GM23338 (cell line): ENCODE results near the gene HIVEP2. TPM values are rescaled to one million over a fixed set of nuclear protein-coding genes. Genes with fewer than 3 reads are reported as not detected.

ENCODE experiments used
- ATAC-seq: fragments of 200-7000 bp; cut with Tn5 transposase; 3 replicates; pipeline ENCODE4 v1.9.1; 2020
- DNase-seq: peaks from one replicate; pipeline ENCODE4 v3.0.0-alpha.2; 2015; ENCODE audit warnings: low spot score
- H2AFZ ChIP-seq: fragments of 200-600 bp; sonication (generic); 2 replicates; pipeline ENCODE4 v1.8.0; 2016; ENCODE audit warnings: antibody characterized with exemption, mild to moderate bottlenecking, moderate library complexity
- H3F3A ChIP-seq: fragments of 200-600 bp; sonication (generic); replicated peaks from 2 replicates; pipeline ENCODE4 v1.8.0; 2017; ENCODE audit warnings: antibody characterized with exemption, mixed run types, low read depth
- H3K27ac ChIP-seq: fragments of 200-600 bp; sonication (generic); 2 replicates; pipeline ENCODE4 v1.6.1; 2016; ENCODE audit warnings: low read depth
- H3K27me3 ChIP-seq: fragments of 200-600 bp; sonication (generic); 2 replicates; pipeline ENCODE4 v1.8.0; 2016; ENCODE audit warnings: mild to moderate bottlenecking, mixed run types, moderate library complexity; ENCODE audit not compliant: insufficient read depth
- H3K36me3 ChIP-seq: fragments of 200-600 bp; sonication (generic); 2 replicates; pipeline ENCODE4 v1.8.0; 2016; ENCODE audit warnings: mild to moderate bottlenecking; ENCODE audit not compliant: insufficient read depth
- H3K4me1 ChIP-seq: fragments of 200-600 bp; sonication (generic); 2 replicates; pipeline ENCODE4 v1.8.0; 2016; ENCODE audit warnings: mild to moderate bottlenecking, moderate library complexity; ENCODE audit not compliant: insufficient read depth
- H3K4me2 ChIP-seq: fragments of 200-600 bp; sonication (generic); 2 replicates; pipeline ENCODE4 v1.7.1; 2017; ENCODE audit warnings: mixed run types
- H3K4me3 ChIP-seq: fragments of 200-600 bp; sonication (generic); 2 replicates; pipeline ENCODE4 v1.6.1; 2016; ENCODE audit warnings: mixed run types
- H3K79me2 ChIP-seq: fragments of 200-600 bp; sonication (generic); replicated peaks from 2 replicates; pipeline ENCODE4 v1.8.0; 2017; ENCODE audit warnings: mild to moderate bottlenecking; ENCODE audit not compliant: insufficient read depth
- H3K9me2 ChIP-seq: fragments of 200-600 bp; sonication (generic); 2 replicates; pipeline ENCODE4 v1.8.0; 2017; ENCODE audit not compliant: insufficient read depth
- H4K20me1 ChIP-seq: fragments of 200-600 bp; sonication (generic); replicated peaks from 2 replicates; pipeline ENCODE4 v1.8.0; 2017; ENCODE audit warnings: mild to moderate bottlenecking; ENCODE audit not compliant: insufficient read depth
- H3K27ac Mint-ChIP-seq: 2 replicates; pipeline ENCODE4 v1.8.0; 2020; ENCODE audit warnings: inconsistent platforms, mild to moderate bottlenecking, moderate library complexity, mixed read lengths
- H3K27me3 Mint-ChIP-seq: 3 replicates; pipeline ENCODE4 v1.8.0; 2022; ENCODE audit warnings: low read depth, mild to moderate bottlenecking, moderate library complexity, mixed read lengths, inconsistent platforms; ENCODE audit not compliant: insufficient read depth, poor library complexity
- H3K36me3 Mint-ChIP-seq: 3 replicates; pipeline ENCODE4 v1.8.0; 2021; ENCODE audit warnings: low read depth, mild to moderate bottlenecking, inconsistent platforms, moderate library complexity, mixed read lengths
- H3K4me1 Mint-ChIP-seq: 3 replicates; pipeline ENCODE4 v1.8.0; 2020; ENCODE audit warnings: mild to moderate bottlenecking, inconsistent platforms, mixed read lengths
- H3K4me3 Mint-ChIP-seq: 3 replicates; pipeline ENCODE4 v1.8.0; 2021; ENCODE audit warnings: moderate library complexity, mild to moderate bottlenecking, inconsistent platforms, mixed read lengths
- H3K9me3 Mint-ChIP-seq: 3 replicates; pipeline ENCODE4 v1.8.0; 2020; ENCODE audit warnings: moderate library complexity, mild to moderate bottlenecking, inconsistent platforms, mixed read lengths
- CREB1 ChIP-seq: fragments of 250-450 bp; sonication (Bioruptor Pico); IDR thresholded peaks from 2 replicates; pipeline ENCODE4 v1.5.0; 2020; ENCODE audit warnings: low read depth, mild to moderate bottlenecking, moderate library complexity
- EZH2 ChIP-seq: fragments of 200-600 bp; sonication (generic); IDR thresholded peaks from one replicate; pipeline ENCODE4 v1.8.0; 2017; ENCODE audit warnings: antibody characterized with exemption, mild to moderate bottlenecking, low read depth; ENCODE audit not compliant: unreplicated experiment
- EZH2phosphoT487 ChIP-seq: fragments of 200-600 bp; sonication (generic); IDR thresholded peaks from one replicate; pipeline ENCODE4 v1.8.1; 2018; ENCODE audit warnings: antibody characterized with exemption; ENCODE audit not compliant: unreplicated experiment
- JUNB ChIP-seq: IDR thresholded peaks from one replicate; pipeline ENCODE4 v1.6.1; 2016; ENCODE audit warnings: antibody characterized with exemption; ENCODE audit not compliant: unreplicated experiment
- NANOG ChIP-seq: IDR thresholded peaks from 2 replicates; pipeline ENCODE4 v1.6.1; 2016; ENCODE audit warnings: antibody characterized with exemption, borderline replicate concordance
- POLR2AphosphoS5 ChIP-seq: IDR thresholded peaks from 2 replicates; pipeline ENCODE4 v1.6.1; 2016; ENCODE audit warnings: antibody characterized with exemption, low read depth
- STAT1 ChIP-seq: IDR thresholded peaks from one replicate; pipeline ENCODE4 v1.6.1; 2016; ENCODE audit warnings: antibody characterized with exemption; ENCODE audit not compliant: unreplicated experiment
- ZNF114 ChIP-seq: fragments of 250-450 bp; sonication (Bioruptor Pico); IDR thresholded peaks from 2 replicates; pipeline ENCODE4 v1.5.0; 2020; ENCODE audit warnings: mild to moderate bottlenecking, moderate library complexity
- ZNF331 ChIP-seq: fragments of 250-450 bp; sonication (Bioruptor Pico); IDR thresholded peaks from 2 replicates; pipeline ENCODE4 v1.5.0; 2020; ENCODE audit warnings: low read depth, mild to moderate bottlenecking, moderate library complexity
- polyA plus RNA-seq: library from polyadenylated mRNA; unstranded; fragments of >200 nt; fragmentation: Nextera tagmentation; extraction: Ambion mirVana; gene quantifications from 2 replicates; pipeline ENCODE4 v1.2.1, GENCODE V29; 2016
- total RNA-seq: library from RNA; depleted of rRNA; stranded (reverse); fragments of >200 nt; shearing (Covaris generic); gene quantifications from 2 replicates; pipeline ENCODE4 v1.2.3, GENCODE V29; 2014
- TF ChIP-seq, protein P1 (sequence below): IDR thresholded peaks from one replicate; pipeline ENCODE4 v1.6.1; 2018; ENCODE audit warnings: antibody characterized with exemption; ENCODE audit not compliant: unreplicated experiment
- TF ChIP-seq, protein P2 (sequence below), 2 experiments: fragments of 200-600 bp in 1 of 2; sonication (generic) in 1 of 2; conservative IDR thresholded peaks; 2 replicates each; pipeline versions ENCODE4 v1.5.1 to v1.6.1; 2016 to 2017; ENCODE audit warnings: antibody characterized with exemption in 2 of 2, low read depth in 2 of 2, mild to moderate bottlenecking in 2 of 2, moderate library complexity in 1 of 2
- TF ChIP-seq, protein P3 (sequence below): IDR thresholded peaks from 2 replicates; pipeline ENCODE4 v1.6.1; 2016; ENCODE audit warnings: antibody characterized with exemption
- TF ChIP-seq, protein P4 (sequence below): fragments of 250-450 bp; sonication (Bioruptor Pico); IDR thresholded peaks from 2 replicates; pipeline ENCODE4 v1.5.0; 2020; ENCODE audit warnings: mild to moderate bottlenecking, moderate library complexity

The HIVEP2 gene
- total and polyA plus RNA-seq, 2 experiments from 2014 or later, result 1.5 to 7.4 TPM

DNA sequence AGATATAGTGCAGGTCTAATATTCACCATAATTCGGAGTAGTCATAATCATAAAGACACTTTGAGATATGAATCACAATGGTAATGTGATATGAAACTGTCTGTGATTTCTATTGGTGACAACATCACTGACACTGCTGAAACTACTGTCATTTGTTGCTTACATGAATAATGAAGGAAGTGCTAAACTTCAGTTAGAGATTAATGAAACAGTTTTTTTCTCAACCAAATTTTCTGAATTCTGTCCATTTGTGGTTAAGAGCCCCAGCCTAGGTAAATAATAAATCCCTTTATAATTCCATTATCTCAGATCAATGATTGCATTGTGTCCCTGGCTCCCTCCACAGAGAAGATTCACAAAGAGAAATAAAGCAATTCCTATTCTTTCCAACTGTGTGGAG, 122.6 kb downstream of the HIVEP2 start:
- ATAC-seq, result no peak
- H3K36me3 ChIP-seq, result no peaks in the 10 kb centered on the region
- H3K27me3 ChIP-seq, result no peaks in the 10 kb centered on the region
- H3K27ac ChIP-seq, result no peak overlapping the region
- TF ChIP-seq, protein P1, sequence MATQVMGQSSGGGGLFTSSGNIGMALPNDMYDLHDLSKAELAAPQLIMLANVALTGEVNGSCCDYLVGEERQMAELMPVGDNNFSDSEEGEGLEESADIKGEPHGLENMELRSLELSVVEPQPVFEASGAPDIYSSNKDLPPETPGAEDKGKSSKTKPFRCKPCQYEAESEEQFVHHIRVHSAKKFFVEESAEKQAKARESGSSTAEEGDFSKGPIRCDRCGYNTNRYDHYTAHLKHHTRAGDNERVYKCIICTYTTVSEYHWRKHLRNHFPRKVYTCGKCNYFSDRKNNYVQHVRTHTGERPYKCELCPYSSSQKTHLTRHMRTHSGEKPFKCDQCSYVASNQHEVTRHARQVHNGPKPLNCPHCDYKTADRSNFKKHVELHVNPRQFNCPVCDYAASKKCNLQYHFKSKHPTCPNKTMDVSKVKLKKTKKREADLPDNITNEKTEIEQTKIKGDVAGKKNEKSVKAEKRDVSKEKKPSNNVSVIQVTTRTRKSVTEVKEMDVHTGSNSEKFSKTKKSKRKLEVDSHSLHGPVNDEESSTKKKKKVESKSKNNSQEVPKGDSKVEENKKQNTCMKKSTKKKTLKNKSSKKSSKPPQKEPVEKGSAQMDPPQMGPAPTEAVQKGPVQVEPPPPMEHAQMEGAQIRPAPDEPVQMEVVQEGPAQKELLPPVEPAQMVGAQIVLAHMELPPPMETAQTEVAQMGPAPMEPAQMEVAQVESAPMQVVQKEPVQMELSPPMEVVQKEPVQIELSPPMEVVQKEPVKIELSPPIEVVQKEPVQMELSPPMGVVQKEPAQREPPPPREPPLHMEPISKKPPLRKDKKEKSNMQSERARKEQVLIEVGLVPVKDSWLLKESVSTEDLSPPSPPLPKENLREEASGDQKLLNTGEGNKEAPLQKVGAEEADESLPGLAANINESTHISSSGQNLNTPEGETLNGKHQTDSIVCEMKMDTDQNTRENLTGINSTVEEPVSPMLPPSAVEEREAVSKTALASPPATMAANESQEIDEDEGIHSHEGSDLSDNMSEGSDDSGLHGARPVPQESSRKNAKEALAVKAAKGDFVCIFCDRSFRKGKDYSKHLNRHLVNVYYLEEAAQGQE, result no peak
- TF ChIP-seq, protein P2, sequence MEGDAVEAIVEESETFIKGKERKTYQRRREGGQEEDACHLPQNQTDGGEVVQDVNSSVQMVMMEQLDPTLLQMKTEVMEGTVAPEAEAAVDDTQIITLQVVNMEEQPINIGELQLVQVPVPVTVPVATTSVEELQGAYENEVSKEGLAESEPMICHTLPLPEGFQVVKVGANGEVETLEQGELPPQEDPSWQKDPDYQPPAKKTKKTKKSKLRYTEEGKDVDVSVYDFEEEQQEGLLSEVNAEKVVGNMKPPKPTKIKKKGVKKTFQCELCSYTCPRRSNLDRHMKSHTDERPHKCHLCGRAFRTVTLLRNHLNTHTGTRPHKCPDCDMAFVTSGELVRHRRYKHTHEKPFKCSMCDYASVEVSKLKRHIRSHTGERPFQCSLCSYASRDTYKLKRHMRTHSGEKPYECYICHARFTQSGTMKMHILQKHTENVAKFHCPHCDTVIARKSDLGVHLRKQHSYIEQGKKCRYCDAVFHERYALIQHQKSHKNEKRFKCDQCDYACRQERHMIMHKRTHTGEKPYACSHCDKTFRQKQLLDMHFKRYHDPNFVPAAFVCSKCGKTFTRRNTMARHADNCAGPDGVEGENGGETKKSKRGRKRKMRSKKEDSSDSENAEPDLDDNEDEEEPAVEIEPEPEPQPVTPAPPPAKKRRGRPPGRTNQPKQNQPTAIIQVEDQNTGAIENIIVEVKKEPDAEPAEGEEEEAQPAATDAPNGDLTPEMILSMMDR (conservative IDR thresholded peaks at IDR 0.05; ENCODE audit: low read depth in 2 of 2), result no peak
- no peak for TF ChIP-seq JUNB
- no peak for TF ChIP-seq NANOG
- no peak for TF ChIP-seq EZH2
- TF ChIP-seq CREB1, result no peak
- TF ChIP-seq, protein P3, sequence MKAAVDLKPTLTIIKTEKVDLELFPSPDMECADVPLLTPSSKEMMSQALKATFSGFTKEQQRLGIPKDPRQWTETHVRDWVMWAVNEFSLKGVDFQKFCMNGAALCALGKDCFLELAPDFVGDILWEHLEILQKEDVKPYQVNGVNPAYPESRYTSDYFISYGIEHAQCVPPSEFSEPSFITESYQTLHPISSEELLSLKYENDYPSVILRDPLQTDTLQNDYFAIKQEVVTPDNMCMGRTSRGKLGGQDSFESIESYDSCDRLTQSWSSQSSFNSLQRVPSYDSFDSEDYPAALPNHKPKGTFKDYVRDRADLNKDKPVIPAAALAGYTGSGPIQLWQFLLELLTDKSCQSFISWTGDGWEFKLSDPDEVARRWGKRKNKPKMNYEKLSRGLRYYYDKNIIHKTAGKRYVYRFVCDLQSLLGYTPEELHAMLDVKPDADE, result no peak
- TF ChIP-seq, protein P4, sequence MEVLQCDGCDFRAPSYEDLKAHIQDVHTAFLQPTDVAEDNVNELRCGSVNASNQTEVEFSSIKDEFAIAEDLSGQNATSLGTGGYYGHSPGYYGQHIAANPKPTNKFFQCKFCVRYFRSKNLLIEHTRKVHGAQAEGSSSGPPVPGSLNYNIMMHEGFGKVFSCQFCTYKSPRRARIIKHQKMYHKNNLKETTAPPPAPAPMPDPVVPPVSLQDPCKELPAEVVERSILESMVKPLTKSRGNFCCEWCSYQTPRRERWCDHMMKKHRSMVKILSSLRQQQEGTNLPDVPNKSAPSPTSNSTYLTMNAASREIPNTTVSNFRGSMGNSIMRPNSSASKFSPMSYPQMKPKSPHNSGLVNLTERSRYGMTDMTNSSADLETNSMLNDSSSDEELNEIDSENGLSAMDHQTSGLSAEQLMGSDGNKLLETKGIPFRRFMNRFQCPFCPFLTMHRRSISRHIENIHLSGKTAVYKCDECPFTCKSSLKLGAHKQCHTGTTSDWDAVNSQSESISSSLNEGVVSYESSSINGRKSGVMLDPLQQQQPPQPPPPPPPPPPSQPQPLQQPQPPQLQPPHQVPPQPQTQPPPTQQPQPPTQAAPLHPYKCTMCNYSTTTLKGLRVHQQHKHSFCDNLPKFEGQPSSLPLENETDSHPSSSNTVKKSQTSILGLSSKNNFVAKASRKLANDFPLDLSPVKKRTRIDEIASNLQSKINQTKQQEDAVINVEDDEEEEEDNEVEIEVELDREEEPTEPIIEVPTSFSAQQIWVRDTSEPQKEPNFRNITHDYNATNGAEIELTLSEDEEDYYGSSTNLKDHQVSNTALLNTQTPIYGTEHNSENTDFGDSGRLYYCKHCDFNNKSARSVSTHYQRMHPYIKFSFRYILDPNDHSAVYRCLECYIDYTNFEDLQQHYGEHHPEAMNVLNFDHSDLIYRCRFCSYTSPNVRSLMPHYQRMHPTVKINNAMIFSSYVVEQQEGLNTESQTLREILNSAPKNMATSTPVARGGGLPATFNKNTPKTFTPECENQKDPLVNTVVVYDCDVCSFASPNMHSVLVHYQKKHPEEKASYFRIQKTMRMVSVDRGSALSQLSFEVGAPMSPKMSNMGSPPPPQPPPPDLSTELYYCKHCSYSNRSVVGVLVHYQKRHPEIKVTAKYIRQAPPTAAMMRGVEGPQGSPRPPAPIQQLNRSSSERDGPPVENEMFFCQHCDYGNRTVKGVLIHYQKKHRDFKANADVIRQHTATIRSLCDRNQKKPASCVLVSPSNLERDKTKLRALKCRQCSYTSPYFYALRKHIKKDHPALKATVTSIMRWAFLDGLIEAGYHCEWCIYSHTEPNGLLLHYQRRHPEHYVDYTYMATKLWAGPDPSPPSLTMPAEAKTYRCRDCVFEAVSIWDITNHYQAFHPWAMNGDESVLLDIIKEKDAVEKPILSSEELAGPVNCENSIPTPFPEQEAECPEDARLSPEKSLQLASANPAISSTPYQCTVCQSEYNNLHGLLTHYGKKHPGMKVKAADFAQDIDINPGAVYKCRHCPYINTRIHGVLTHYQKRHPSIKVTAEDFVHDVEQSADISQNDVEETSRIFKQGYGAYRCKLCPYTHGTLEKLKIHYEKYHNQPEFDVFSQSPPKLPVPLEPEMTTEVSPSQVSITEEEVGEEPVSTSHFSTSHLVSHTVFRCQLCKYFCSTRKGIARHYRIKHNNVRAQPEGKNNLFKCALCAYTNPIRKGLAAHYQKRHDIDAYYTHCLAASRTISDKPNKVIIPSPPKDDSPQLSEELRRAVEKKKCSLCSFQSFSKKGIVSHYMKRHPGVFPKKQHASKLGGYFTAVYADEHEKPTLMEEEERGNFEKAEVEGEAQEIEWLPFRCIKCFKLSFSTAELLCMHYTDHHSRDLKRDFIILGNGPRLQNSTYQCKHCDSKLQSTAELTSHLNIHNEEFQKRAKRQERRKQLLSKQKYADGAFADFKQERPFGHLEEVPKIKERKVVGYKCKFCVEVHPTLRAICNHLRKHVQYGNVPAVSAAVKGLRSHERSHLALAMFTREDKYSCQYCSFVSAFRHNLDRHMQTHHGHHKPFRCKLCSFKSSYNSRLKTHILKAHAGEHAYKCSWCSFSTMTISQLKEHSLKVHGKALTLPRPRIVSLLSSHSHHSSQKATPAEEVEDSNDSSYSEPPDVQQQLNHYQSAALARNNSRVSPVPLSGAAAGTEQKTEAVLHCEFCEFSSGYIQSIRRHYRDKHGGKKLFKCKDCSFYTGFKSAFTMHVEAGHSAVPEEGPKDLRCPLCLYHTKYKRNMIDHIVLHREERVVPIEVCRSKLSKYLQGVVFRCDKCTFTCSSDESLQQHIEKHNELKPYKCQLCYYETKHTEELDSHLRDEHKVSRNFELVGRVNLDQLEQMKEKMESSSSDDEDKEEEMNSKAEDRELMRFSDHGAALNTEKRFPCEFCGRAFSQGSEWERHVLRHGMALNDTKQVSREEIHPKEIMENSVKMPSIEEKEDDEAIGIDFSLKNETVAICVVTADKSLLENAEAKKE (CRISPR knock-in tag), result no peak
- no peak for TF ChIP-seq ZNF331 (CRISPR knock-in tag)
- no peak for TF ChIP-seq ZNF114 (CRISPR knock-in tag)
- no peak for TF ChIP-seq POLR2AphosphoS5
- TF ChIP-seq EZH2phosphoT487, result no peak
- no peak for TF ChIP-seq STAT1
- no peak overlapping the region for H2AFZ ChIP-seq
- H3K9me3 Mint-ChIP-seq, result no peaks in the 10 kb centered on the region
- no peak overlapping the region for H3K27ac Mint-ChIP-seq
- peaks cover 5% of the 10 kb centered on the region for H3K4me1 ChIP-seq
- no peaks in the 10 kb centered on the region for H3K9me2 ChIP-seq
- H3K4me3 ChIP-seq, result no peak overlapping the region
- no peak overlapping the region for H3K4me3 Mint-ChIP-seq
- H3K4me1 Mint-ChIP-seq, result peaks cover 23% of the 10 kb centered on the region
- peaks cover 2% of the 10 kb centered on the region; the same call in 1 of the 2 replicates for H4K20me1 ChIP-seq
- H3F3A ChIP-seq, result no peaks in the 10 kb centered on the region
- H3K27me3 Mint-ChIP-seq, result peaks cover 5% of the 10 kb centered on the region
- H3K79me2 ChIP-seq, result no peaks in the 10 kb centered on the region; the same call in 1 of the 2 replicates
- no peak for DNase-seq
- no peak overlapping the region for H3K4me2 ChIP-seq
- H3K36me3 Mint-ChIP-seq, result no peaks in the 10 kb centered on the region
